OCI-LY3 (cell line): ENCODE measurements around the gene SCFD1.
"Not testable (repeated sequence)": the region's sequence is repeated elsewhere in the genome, so short reads cannot be mapped to it uniquely, and the experiment has no call there.

Experiments
- CTCF ChIP-seq: fragments of 200-600, 300-600 bp; sonication (generic); IDR thresholded peaks from 2 replicates; pipeline ENCODE4 v1.5.1; 2014; ENCODE audit warnings: antibody characterized with exemption, low read length, low read depth
- EZH2phosphoT487 ChIP-seq: fragments of 200-600 bp; shearing (Covaris generic); IDR thresholded peaks from 2 replicates; pipeline ENCODE4 v1.6.1; 2018; ENCODE audit warnings: antibody characterized with exemption, mixed run types, low read depth

GRCh38 chr14:30680776-30681175, 58.7 kb downstream of the SCFD1 start:
- not testable (repeated sequence) for TF ChIP-seq CTCF, EZH2phosphoT487
